ENCODE data around the gene OR51B2.
"Not testable (repeated sequence)": the region's sequence is repeated elsewhere in the genome, so short reads cannot be mapped to it uniquely, and the experiment has no call there.

OR51B2 gene

GRCh38 chr11:5307256-5308019 is 16.7 kb downstream of the OR51B2 start:
- DNase-seq, result no peak

GRCh38 chr11:5304046-5304445 is 20.1 kb downstream of the OR51B2 start:
- no peak for DNase-seq

- DNase-seq, result no peak
These were observed 20.5 kb downstream of the OR51B2 start for GRCh38 chr11:5303626-5304025.

- no peak for DNase-seq
These were observed 22.3 kb downstream of the OR51B2 start, which contains the start of gene OR51B4 for GRCh38 chr11:5301846-5302245. OR51B4 (minus strand) TSS chr11:5301946; CDS start chr11:5301946, 0 bp downstream.

GRCh38 chr11:5300251-5300650 is 23.8 kb downstream of the OR51B2 start:
- DNase-seq, result no peak

GRCh38 chr11:5298451-5298850 is 25.6 kb downstream of the OR51B2 start:
- DNase-seq, result no peak

- no peak for DNase-seq
These were observed 26.3 kb downstream of the OR51B2 start for GRCh38 chr11:5297721-5298323.

- DNase-seq, result not testable (repeated sequence)
These were observed 29.6 kb downstream of the OR51B2 start for GRCh38 chr11:5294342-5294995.

GRCh38 chr11:5293028-5293427 is 31.1 kb downstream of the OR51B2 start:
- DNase-seq, result no peak

GRCh38 chr11:5291207-5291838 is 32.8 kb downstream of the OR51B2 start:
- no peak for DNase-seq

GRCh38 chr11:5290106-5290505 is 34.0 kb downstream of the OR51B2 start:
- DNase-seq, result no peak

GRCh38 chr11:5289696-5290095 is 34.4 kb downstream of the OR51B2 start:
- no peak for DNase-seq

GRCh38 chr11:5288906-5289550 is 35.1 kb downstream of the OR51B2 start:
- no peak for DNase-seq

- no peak for DNase-seq
These were observed 35.8 kb downstream of the OR51B2 start for GRCh38 chr11:5288108-5288905.

GRCh38 chr11:5286901-5287300 is 37.2 kb downstream of the OR51B2 start:
- DNase-seq, result no peak

- DNase-seq, result no peak
These were observed 37.7 kb downstream of the OR51B2 start for GRCh38 chr11:5286351-5286750.

- DNase-seq, result no peak
These were observed 38.3 kb downstream of the OR51B2 start for GRCh38 chr11:5285703-5286340.

GRCh38 chr11:5284637-5285036 is 39.5 kb downstream of the OR51B2 start:
- DNase-seq, result no peak

- DNase-seq, result no peak
These were observed 40.2 kb downstream of the OR51B2 start for GRCh38 chr11:5283882-5284281.

GRCh38 chr11:5283086-5283485 is 41.0 kb downstream of the OR51B2 start:
- DNase-seq, result no peak

GRCh38 chr11:5282628-5283027 is 41.5 kb downstream of the OR51B2 start:
- DNase-seq, result no peak

- no peak for DNase-seq
These were observed 42.5 kb downstream of the OR51B2 start for GRCh38 chr11:5281596-5281995.
